Stimulated activated CD8-positive, alpha-beta memory T cell treated with anti-CD3 and anti-CD28 coated beads, Interleukin-12 subunit alpha, Interleukin-12 subunit beta, amount 100 ng/mL, for 24 hours (primary cell): Measurements from ENCODE around the gene CCDC73.
"Not testable (repeated sequence)": the region's sequence is repeated elsewhere in the genome, so short reads cannot be mapped to it uniquely, and the experiment has no call there.

Experiments
- DNase-seq: peaks from one replicate; pipeline ENCODE4 v3.0.0-alpha.2; 2020; ENCODE audit errors: extremely low read depth

Gene CCDC73

GRCh38 chr11:32794439-32794838 lies at the start of gene CCDC73:
TSS of gene CCDC73 (minus strand) at chr11:32794662. CDS start at chr11:32760243, 34,419 bp downstream.
- no peak for DNase-seq

- DNase-seq: no peak
Observed at GRCh38 chr11:32843544-32843943, 49.1 kb upstream of the CCDC73 start.

GRCh38 chr11:32840587-32840986 lies 46.1 kb upstream of the CCDC73 start:
- DNase-seq: no peak

GRCh38 chr11:32839308-32839707 lies 44.8 kb upstream of the CCDC73 start:
- no peak for DNase-seq

- DNase-seq: no peak
Observed at GRCh38 chr11:32838505-32839274, 44.2 kb upstream of the CCDC73 start.

GRCh38 chr11:32836946-32837345 lies 42.5 kb upstream of the CCDC73 start:
- no peak for DNase-seq

GRCh38 chr11:32833921-32834320 lies 39.5 kb upstream of the CCDC73 start:
- no peak for DNase-seq

GRCh38 chr11:32831221-32831620 lies 36.8 kb upstream of the CCDC73 start:
- no peak for DNase-seq

- no peak for DNase-seq
Observed at GRCh38 chr11:32830796-32831195, 36.3 kb upstream of the CCDC73 start.

- no peak for DNase-seq
Observed at GRCh38 chr11:32830413-32830738, 35.9 kb upstream of the CCDC73 start.

- DNase-seq: no peak
Observed at GRCh38 chr11:32829680-32830412, 35.4 kb upstream of the CCDC73 start, which contains the start of gene PRRG4. TSS of gene PRRG4 (plus strand) at chr11:32829927. CDS start at chr11:32830530, 603 bp downstream.

- DNase-seq: no peak
Observed at GRCh38 chr11:32829157-32829679, 34.8 kb upstream of the CCDC73 start.

- DNase-seq: no peak
Observed at GRCh38 chr11:32827276-32827675, 32.8 kb upstream of the CCDC73 start.

- DNase-seq: no peak
Observed at GRCh38 chr11:32826113-32826512, 31.7 kb upstream of the CCDC73 start.

- not testable (repeated sequence) for DNase-seq
Observed at GRCh38 chr11:32823617-32824016, 29.2 kb upstream of the CCDC73 start.

GRCh38 chr11:32821917-32822560 lies 27.6 kb upstream of the CCDC73 start:
- no peak for DNase-seq

GRCh38 chr11:32821517-32821916 lies 27.1 kb upstream of the CCDC73 start:
- DNase-seq: no peak

GRCh38 chr11:32820497-32820896 lies 26.0 kb upstream of the CCDC73 start:
- no peak for DNase-seq

GRCh38 chr11:32819187-32819586 lies 24.7 kb upstream of the CCDC73 start:
- no peak for DNase-seq

GRCh38 chr11:32817852-32818183 lies 23.4 kb upstream of the CCDC73 start:
- DNase-seq: no peak

GRCh38 chr11:32817181-32817851 lies 22.9 kb upstream of the CCDC73 start:
- no peak for DNase-seq

- peak; percentile 19 for DNase-seq
Observed at GRCh38 chr11:32809313-32809712, 14.9 kb upstream of the CCDC73 start.
